Endometrial microvascular endothelial cells (primary cell): Measurements from ENCODE around the gene RASA3. TPM values are rescaled to one million over a fixed set of nuclear protein-coding genes. Genes with fewer than 3 reads are reported as not detected.

ENCODE experiments used
- in situ Hi-C: cut with HindIII; loops from 2 replicates; pipeline ENCODE4 v1.10.0; 2017; ENCODE audit warnings: low sequenced_read_pairs, low pct_unique_long_range_greater_than_20kb; ENCODE audit errors: inconsistent ontology term
- total RNA-seq: library from RNA; depleted of rRNA; stranded (reverse); fragments of >200 nt; gene quantifications from one replicate; pipeline ENCODE4 v1.2.3, GENCODE V29; 2015; ENCODE audit errors: inconsistent ontology term

The RASA3 gene
- total RNA-seq, 1 donor from 2014 or later, result 56.0 TPM

- in situ Hi-C loops, result no loop called here
Measured at GRCh38 chr13:114035583-114036531, 96.6 kb downstream of the RASA3 start.

GRCh38 chr13:114035186-114035582 is 97.2 kb downstream of the RASA3 start:
- in situ Hi-C loops, result no loop called here

GRCh38 chr13:114034481-114034891 is 97.9 kb downstream of the RASA3 start:
- in situ Hi-C loops, result no loop called here

DNA sequence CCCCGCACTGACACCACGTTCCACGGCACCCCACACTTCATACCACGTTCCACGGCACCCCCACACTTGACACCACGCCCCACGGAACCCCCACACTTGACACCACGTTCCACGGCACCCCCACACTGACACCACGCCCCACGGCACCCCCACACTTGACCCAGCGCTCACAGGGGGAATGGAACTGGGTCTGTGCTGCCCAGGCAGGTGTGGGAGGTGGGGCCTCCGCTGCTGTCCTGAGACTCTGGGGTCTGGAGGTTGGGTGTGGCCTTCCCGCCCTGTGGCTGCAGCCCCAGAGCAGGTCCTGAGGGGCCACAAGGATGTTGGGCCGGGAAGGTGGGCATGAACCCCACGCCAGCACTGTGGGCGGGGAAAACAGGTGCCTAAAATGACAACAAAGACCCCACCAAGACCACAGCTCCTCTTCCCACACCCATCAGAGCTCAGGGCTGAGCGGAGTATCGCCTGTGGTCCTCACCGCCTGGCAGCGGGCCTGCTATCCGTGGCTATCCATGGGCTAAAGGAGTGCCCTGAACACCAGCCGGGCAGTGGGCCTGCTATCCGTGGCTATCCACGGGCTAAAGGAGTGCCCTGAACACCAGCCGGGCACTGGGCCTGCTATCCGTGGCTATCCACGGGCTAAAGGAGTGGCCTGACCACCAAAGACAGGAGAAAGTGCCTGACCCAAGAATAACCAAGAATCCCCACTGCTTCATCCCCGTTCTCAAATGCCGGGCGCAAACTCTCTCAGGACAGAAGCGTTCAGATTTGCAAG is 98.7 kb downstream of the RASA3 start:
- in situ Hi-C loops, result no loop called here

DNA sequence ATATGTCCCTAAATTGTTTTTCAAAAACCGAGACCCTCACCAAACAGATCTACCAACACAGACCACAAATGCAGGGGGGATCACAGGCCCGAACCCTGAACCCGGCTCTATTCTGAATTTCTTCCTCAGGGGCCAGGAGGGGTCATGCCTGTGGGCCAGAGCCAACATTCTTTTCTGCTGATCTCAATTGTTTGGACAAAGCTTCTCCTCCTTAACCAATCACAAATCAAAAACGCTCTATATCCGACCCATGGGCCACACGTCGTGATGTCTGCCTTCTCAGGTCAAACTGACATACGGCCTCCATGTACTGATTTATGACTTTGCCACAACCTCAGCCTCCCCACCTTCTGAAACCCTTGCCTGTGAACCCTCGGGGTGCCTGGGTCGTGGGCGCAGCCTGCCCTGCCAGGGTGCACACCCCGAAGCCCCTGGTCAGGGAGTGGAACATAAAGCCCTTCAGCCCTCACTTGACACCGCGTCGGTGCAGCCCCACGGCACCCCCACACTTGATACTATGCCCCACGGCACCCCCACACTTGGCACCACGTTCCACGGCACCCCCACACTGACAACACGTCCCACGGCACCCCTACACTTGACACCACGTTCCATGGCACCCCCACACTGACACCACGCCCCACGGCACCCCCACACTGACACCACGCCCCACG is 100.2 kb downstream of the RASA3 start:
- in situ Hi-C loops, result no loop called here

DNA sequence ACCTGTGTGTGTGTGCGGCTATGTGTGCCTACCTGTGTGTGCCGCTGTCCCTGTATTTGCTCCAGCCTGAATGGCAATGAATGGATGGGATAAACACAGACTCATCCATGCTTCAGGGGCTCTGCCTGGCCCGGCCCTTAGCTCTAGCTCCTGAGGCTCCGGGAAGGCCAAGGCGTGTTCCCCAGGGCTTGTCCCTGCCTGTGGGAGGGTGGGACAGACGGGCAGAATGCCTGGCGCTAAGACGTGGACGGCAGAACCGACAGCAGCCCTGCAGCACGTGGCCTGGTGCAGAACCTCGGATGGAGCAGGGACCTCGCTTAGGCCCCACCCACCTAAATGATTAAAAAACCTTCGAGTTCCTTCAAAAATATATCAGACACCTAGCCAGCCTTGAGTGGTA is 100.8 kb downstream of the RASA3 start:
- in situ Hi-C loops, result no loop called here

DNA sequence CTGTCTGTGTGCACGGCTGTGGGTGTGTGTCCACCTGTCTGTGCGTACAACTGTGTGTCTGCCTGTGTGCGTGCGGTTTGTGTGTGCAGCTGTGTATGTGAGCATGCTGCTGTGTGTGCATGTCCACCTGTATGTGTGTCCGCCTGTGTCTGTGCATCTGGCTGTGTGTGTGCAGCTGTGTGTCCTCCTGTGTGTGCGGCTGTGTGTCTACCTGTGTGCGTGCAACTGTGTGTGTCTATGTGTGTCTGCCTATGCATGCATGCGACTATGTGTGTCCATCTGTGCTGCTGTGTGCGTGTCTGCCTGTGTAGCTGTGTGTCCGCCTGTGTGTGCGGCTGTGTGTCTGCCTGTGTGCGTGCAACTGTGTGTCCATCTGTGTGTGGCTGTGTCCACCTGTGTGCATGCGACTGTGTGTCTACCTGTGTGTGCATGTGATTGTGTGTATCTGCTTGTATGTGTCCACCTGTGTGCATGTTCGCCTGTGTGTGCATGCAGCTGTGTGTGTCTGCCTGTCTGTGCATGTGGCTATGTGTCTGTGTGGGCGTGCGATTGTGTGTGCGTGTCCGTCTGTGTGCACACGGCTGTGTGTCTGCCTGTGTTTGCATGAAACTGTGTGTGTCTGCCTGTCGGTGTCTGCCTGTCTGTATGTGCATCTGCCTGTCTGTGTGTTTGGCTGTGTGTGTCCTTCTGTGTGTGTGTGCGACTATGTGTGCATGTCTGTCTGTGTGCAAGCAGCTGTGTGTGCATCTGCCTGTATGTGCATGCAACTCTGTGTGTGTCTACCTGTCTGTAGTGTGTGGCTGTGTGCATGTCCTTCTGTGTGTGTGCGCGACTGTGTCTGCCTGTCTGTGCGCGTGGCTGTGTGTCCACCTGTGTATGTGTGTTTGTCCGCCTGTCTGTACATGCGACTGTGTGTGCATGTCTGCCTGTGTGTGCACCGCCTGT is 101.5 kb downstream of the RASA3 start:
- in situ Hi-C loops, result no loop called here

DNA sequence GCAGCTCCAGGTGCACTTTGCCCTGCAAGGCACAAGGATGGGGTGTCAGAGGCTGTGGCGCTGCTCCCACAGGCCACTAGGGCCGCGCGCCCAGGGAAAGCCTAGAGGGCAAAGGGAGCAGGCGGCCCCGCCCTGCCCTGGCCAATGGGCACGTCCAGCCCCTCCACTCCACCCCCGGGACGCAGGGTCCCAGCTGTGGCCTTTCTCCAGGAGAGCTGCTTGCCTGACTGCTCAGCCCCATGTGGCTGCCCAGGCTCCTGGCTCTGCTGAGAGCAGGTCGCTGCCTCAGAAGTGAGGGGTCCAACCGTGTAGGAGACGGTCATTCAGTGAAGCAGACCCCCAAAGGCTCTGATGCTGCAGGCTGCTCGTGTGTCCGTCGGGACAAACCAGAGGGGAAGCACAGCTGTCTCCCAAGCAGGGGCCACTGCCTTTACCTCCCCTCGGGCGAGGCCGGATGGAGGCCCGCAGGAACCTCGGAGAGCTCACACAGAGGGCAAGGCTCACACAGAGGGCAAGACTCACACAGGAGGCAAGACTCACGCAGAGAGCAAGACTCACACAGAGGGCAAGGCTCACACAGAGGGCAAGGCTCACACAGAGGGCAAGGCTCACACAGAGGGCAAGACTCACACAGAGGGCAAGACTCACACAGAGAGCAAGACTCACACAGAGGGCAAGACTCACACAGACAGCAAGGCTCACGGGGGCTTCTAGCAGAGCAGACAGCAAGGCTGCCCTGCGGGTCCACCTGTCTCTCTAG is 102.4 kb downstream of the RASA3 start:
- in situ Hi-C loops, result no loop called here

- in situ Hi-C loops, result no loop called here
Measured at GRCh38 chr13:114027826-114028225, 104.6 kb downstream of the RASA3 start.

DNA sequence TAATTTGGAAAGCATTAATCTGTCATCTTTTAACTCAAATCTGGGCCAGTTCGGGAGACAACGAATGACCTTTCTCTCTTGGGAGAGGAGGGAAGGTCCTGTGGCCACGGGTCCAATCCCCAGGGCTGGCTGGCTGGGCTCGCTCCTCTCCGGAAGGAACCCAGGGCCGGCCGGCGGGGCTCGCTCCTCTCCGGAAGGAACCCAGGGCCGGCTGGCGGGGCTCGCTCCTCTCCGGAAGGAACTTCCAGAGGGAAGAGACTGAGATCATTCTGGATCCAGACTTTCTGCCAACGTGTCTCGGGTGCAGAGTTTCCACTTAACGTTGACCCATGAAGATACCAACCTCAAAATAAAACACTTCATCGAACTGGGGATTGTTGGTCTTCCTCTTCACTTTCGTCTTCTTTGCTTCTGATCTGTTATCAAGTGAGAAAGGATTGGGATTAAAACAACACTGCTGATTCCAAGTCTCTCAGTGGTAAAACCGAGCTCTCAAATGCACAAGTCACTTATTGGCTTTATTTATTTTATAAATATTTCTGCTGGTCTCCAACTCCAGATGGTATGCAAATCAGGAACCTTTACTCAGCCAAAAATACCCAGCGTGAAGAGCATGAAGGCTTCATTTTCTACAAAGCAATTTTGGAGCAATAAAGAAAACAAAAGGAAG is 105.2 kb downstream of the RASA3 start:
- in situ Hi-C loops, result no loop called here

DNA sequence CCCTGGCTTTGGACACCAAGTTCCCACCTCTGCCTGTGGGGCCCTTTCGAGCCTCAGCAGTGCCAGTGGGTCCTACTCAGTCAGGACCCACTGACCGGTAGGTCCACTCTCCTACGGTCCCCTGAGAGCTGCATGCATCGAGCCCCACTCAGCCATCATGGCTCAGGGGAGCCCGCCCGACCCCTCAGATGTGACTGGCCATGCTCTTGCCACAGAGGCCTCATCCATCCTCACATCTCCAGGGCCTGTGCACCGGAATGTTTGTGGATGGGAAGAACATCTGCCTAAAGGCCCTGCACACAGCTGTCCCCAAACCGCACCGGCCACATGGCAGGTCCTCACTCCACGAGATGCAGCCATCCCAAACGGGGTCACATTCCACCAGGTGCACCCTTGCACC is 105.9 kb downstream of the RASA3 start:
- in situ Hi-C loops, result no loop called here

GRCh38 chr13:114025714-114026431 is 106.5 kb downstream of the RASA3 start:
- in situ Hi-C loops, result no loop called here

DNA sequence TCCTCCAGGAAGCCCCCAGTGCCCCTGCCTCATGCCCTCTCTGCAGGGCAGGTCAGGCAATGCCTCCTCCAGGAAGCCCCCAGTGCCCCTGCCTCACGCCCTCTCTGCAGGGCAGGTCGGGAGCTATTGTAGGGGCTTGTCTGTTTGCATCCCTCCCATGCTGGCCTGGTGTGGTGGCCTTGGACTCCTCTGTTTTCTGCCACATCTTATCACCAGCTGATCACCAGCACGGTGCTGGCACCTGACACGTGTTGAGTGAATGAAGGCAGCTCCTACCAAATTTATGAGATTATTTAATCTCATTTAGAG is 107.1 kb downstream of the RASA3 start:
- in situ Hi-C loops, result no loop called here

GRCh38 chr13:114024603-114025404 is 107.6 kb downstream of the RASA3 start:
- in situ Hi-C loops, result no loop called here

- in situ Hi-C loops, result no loop called here
Measured at GRCh38 chr13:114023716-114024602, 108.5 kb downstream of the RASA3 start.
